ENCODE measurements around the gene PTPRA.

DNA sequence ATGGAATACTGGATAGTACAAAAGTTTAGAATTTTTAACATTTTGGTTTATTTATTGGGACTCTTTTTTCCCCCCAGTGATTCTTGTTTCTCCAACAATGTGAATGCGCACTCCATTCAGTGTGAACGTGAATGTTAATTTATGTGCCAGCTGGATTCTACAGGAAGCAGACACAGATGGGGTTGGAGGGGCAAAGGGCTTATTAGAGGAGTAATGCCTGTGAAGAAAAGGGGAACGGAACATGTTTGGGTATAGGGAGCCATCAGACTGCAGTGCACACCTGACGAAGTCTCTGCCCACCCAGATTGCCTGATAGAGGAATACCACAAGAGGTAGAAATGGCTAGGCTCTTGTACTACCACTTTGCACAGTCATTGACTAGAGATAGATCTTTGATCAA lies 48.2 kb downstream of the PTPRA start:
- TF ChIP-seq, protein P1, sequence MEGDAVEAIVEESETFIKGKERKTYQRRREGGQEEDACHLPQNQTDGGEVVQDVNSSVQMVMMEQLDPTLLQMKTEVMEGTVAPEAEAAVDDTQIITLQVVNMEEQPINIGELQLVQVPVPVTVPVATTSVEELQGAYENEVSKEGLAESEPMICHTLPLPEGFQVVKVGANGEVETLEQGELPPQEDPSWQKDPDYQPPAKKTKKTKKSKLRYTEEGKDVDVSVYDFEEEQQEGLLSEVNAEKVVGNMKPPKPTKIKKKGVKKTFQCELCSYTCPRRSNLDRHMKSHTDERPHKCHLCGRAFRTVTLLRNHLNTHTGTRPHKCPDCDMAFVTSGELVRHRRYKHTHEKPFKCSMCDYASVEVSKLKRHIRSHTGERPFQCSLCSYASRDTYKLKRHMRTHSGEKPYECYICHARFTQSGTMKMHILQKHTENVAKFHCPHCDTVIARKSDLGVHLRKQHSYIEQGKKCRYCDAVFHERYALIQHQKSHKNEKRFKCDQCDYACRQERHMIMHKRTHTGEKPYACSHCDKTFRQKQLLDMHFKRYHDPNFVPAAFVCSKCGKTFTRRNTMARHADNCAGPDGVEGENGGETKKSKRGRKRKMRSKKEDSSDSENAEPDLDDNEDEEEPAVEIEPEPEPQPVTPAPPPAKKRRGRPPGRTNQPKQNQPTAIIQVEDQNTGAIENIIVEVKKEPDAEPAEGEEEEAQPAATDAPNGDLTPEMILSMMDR (IDR thresholded peaks at IDR 0.05), result no peak
- TF ChIP-seq POLR2A (IDR thresholded peaks at IDR 0.05), result no peak

Data from heart left ventricle (tissue), 13 donors.